LNCAP (cell line): ENCODE measurements around the gene PCDH8.

Experiments used
- CTCF ChIP-seq: fragments of 450-650 bp; IDR thresholded peaks from 2 replicates; pipeline ENCODE4 v1.5.1; 2017; ENCODE audit warnings: mild to moderate bottlenecking

PCDH8 gene

DNA sequence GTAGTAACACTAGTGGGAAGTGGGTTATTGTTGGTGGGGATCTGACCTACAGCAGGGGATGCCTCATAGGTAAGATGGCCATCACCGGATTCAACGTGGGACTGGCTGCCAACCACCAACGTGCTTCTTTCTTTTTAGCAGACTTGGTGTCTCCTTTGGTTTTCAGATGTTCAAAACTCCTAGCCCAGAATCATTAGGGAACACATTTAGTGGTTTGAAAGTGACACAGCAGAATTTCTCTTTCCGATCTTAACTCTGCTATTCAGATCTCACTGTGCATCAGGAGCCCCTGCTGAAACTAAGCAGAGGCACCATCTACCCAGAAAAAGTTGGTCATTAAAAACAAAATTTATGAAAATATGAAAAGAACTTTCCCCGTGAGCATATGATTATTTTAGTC, 36.7 kb upstream of the PCDH8 start:
- no peak for TF ChIP-seq CTCF

GRCh38 chr13:52884429-52885010, 36.1 kb upstream of the PCDH8 start:
- no peak for TF ChIP-seq CTCF

- no peak for TF ChIP-seq CTCF
Measured at GRCh38 chr13:52882785-52883184, 34.3 kb upstream of the PCDH8 start.

DNA sequence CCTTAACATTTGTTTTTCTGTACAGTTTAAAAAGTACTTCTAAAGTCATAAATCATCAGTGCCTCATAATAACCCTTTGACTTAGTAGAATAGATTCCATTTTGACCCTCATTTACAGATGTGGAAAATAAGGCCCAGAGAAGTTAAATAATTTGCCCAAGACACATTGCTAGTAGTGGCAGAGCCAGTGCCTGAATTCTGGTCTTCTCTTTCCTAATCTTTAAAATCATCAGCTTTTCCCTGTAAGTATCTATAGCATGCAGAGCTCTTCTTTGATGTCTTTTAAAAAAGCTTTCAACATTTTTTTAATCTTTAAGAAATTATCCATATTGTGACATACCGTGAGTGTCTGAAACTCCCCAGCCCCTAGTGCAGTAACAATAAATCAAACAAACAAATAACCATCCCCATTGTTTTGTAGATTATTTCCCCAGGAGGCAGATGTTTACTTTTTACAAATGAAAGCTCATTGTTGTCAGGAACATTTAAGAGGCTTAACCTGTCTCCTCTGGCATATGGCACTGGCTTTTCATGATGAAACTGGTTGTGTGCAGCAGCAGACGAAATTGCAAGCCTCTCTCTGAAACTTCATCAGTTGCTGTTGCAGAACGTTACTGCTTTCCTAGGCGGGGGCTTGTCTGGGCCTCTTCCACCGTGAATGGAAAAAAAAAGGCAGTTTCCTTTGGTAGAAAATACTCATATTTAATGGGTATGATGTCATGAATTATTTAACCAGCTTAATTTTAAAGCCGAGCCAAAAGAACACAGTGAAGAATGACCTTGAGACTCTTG, 31.7 kb upstream of the PCDH8 start:
- no peak for TF ChIP-seq CTCF

DNA sequence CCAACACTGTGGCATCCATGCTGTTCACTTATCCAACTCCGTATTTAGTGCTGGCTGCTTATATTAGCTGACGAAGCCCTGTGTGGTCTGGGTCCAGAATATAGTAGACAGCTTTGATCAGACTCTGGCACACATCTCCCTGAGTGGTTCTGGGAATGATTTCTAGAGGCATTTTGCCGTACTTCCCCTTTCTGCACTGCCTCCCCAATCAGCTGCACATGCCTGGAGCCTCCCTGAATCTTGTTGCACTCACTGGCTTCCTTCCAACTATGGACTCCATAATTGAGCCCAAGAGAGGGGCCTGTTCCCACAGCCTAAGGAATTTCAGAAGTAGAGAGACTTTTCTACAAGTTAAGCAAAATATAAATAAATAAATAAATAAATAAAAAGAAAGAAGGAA, 30.4 kb upstream of the PCDH8 start:
- no peak for TF ChIP-seq CTCF

GRCh38 chr13:52870143-52870542, 21.7 kb upstream of the PCDH8 start:
- TF ChIP-seq CTCF, result no peak

DNA sequence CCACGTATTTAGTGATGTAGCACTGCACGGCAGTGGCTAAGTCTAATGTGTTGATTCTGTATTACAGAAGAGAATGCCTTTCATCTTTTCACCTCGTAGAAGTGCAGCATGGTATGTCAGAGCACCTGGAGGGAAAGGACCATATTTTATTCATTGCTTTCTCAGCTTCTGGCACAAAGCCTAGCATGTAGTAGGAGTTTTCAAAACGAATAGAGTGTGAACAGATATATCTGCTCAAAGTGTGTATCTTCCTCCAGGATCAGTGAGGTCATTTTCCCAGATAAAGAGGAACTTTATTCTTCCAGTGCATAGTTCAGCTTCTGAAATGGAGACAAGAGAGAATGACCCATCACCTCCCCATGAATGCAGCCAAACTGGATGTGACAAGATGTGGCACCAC, 21.2 kb upstream of the PCDH8 start:
- no peak for TF ChIP-seq CTCF
